GM21447 (cell line): ENCODE results near the gene LHFPL3.
"Not testable (repeated sequence)": the region's sequence is repeated elsewhere in the genome, so short reads cannot be mapped to it uniquely, and the experiment has no call there.

ENCODE experiments used
- ATAC-seq: cut with Tn5 transposase; IDR thresholded peaks from one replicate; pipeline ENCODE4 v1.9.1; 2021; ENCODE audit not compliant: unreplicated experiment

The LHFPL3 gene

DNA sequence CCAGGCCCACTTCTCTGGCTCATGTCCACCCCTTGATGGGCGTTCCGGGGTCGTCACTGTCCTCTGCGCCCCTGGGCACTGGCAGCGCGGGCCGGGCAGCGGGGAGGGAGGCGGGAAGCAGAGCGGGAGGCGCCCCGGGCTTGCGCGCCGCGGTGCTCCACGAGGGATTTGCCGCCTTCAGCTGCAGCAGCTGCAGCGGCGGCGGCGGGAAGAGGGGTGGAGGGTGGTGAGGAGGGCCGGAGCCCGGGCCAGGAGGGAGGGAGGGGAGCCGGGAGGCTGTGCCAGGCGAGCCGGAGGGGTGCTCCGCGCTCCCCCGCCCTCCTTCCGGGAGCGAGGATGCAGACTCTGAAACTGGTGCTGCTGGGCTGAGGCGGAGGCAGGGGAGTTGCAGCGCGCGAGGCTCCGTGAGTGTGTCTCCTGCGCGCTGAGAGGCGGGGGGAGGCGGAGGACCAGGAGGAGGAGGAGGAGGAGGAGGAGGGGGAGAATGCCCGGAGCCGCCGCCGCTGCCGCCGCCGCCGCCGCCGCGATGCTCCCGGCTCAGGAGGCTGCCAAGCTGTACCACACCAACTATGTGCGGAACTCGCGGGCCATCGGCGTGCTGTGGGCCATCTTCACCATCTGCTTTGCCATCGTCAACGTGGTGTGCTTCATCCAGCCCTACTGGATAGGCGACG is at the start of gene LHFPL3:
LHFPL3 (plus strand) TSS at position 308 of the 674 bp plus-strand sequence.
- no peak for ATAC-seq

DNA sequence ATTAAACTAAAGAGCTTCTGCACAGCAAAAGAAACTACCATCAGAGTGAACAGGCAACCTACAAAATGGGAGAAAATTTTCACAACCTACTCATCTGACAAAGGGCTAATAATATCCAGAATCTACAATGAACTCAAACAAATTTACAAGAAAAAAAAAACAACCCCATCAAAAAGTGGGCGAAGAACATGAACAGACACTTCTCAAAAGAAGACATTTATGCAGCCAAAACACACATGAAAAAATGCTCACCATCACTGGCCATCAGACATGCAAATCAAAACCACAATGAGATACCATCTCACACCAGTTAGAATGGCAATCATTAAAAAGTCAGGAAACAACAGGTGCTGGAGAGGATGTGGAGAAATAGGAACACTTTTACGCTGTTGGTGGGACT is 46.7 kb upstream of the LHFPL3 start:
- not testable (repeated sequence) for ATAC-seq

- no peak for ATAC-seq
Measured at GRCh38 chr7:104286839-104287238, 41.6 kb upstream of the LHFPL3 start.

DNA sequence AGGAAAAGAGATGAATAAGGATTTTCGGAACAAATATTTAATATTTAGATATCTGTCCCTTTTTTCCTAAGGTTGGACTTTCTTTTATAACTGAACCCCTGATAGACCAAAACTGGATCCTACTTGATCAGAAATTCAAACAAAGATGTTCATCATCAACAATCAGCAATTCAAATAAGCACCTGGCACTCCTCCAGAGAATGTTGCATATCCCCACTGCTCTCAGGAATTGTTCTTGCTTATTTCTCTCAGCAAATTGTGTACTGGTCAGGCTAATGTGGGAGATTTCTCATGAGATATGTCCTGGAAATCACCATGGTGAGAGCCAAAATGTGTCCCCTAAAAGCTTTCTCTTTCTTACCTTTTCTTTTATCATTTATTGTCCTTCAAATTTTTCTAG is 40.3 kb upstream of the LHFPL3 start:
- no peak for ATAC-seq

GRCh38 chr7:104294291-104294690 is 34.1 kb upstream of the LHFPL3 start:
- no peak for ATAC-seq

- no peak for ATAC-seq
Measured at GRCh38 chr7:104296266-104296665, 32.1 kb upstream of the LHFPL3 start.

DNA sequence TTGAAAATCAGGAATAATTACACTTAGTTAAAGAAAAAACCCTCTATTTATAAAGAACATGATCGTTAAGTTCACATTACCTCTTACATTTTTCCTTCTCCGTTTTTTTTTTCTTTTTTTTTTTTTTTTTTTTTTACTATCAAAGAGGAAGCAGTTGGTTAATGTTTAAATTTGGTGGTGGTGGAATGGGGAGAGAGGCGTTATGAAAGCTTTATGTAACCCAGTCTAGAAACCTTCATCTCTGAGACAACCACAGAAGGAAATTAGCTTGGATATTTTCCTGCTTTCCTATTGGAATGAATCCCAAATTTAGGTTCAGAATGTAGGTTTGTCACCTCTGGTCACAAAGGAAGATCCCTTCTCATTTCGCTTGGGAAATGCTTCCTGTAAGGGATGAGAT is 31.5 kb upstream of the LHFPL3 start:
- no peak for ATAC-seq

- no peak for ATAC-seq
Measured at GRCh38 chr7:104299323-104299722, 29.1 kb upstream of the LHFPL3 start.

GRCh38 chr7:104299777-104300176 is 28.6 kb upstream of the LHFPL3 start:
- ATAC-seq, result no peak

DNA sequence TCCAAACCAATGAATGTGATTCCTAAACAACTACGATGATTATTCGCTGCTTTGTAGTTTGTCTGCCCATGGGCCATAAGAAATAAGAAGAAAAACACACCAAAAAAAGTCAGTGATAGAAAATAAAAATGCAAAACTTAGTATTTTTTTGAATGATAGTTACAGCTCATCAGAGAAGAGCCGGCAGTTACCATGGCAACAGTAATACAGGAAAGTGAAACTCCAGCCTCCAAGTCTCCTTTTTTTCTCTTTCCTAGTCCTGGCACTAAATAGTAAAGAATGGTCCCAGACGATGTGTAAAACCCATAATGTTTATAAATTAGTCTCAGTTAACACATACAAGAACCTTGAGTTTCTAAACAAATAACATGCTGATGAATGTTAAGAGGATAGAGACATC is 21.6 kb upstream of the LHFPL3 start:
- ATAC-seq, result no peak

GRCh38 chr7:104317948-104318629 is 10.3 kb upstream of the LHFPL3 start:
- no peak for ATAC-seq

- no peak for ATAC-seq
Measured at GRCh38 chr7:104327534-104327933, 869 bp upstream of the LHFPL3 start.

- no peak for ATAC-seq
Measured at GRCh38 chr7:104327938-104328295, 486 bp upstream of the LHFPL3 start.

GRCh38 chr7:104328970-104329825 is 795 bp downstream of the LHFPL3 start:
- ATAC-seq, result no peak

DNA sequence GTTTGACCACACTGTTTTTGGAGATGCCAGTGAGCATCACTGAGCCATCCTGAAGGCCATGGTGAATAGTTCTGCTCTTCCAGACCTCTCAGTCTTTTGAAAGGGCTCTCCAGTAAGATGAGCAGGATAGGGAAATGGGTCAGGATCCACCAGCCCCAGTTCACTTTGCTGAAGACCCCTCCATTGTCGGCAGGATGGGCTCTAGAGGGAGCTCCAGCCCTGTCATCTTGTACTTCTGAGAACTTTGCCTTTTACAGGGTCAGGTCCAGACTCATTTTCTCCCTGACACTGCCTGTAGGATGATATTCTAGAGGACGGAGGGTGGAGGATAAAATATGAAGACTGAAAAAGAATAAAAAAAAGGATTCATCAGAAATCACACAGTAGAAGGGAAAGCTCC is 13.1 kb downstream of the LHFPL3 start:
- ATAC-seq, result no peak

- ATAC-seq, result no peak
Measured at GRCh38 chr7:104352736-104353135, 24.3 kb downstream of the LHFPL3 start.

GRCh38 chr7:104357166-104357565 is 28.8 kb downstream of the LHFPL3 start:
- ATAC-seq, result no peak

GRCh38 chr7:104358446-104359132 is 30.2 kb downstream of the LHFPL3 start:
- ATAC-seq, result no peak

- ATAC-seq, result no peak
Measured at GRCh38 chr7:104362756-104363155, 34.4 kb downstream of the LHFPL3 start.

DNA sequence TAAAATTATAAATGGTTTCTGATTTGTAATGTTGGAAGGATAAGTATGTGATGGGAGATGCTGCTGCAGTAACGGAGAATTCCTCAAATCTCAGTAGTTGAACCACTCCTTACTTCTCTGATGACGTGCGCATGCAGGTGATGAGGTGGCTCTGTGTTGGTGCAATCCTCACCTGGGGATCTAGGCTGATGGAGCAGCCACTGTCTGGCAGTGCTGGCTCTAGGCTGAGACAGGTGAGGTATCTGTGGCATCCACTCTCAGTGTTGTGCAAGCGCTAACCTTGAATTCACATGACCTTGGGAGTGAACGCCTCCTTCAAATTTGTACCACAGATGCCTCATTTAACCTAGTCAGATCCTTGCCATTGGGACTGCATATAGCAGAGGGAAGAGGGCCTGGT is 35.0 kb downstream of the LHFPL3 start:
- no peak for ATAC-seq

DNA sequence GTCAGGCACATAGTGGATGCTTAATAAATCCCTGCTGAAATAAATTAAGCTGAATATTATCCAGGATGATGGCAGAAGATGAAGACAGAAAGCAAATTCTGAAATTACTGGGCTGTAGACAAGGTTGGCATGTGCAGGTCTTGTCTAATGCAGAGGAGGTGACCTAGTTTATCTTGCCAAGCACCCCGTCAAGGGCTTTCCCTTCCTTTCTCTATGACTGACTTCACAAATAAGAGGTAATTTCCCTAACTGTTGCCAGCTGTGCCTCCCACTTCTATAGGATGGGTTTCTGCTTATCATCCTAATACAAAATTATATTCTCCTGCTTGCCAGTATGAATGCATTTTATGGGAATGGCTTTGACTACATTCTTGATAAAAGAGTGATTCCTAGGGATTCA is 38.0 kb downstream of the LHFPL3 start:
- no peak for ATAC-seq
